ENCODE measurements around the gene GLB1L3. TPM values are rescaled to one million over a fixed set of nuclear protein-coding genes. Genes with fewer than 3 reads are reported as not detected.

The GLB1L3 gene
- total RNA-seq, 1 donor from 2014 or later, result not detected

- DNase-seq (ENCODE audit: extremely low spot score, unreplicated experiment), result no peak
- no peaks in the 10 kb centered on the region for H3K4me1 Mint-ChIP-seq (ENCODE audit: unreplicated experiment)
- H3K27me3 Mint-ChIP-seq, result peaks cover 5% of the 10 kb centered on the region
- H3K36me3 Mint-ChIP-seq, result no peaks in the 10 kb centered on the region
- no peak for TF ChIP-seq CTCF (conservative IDR thresholded peaks at IDR 0.05)
- no peak overlapping the region for H3K27ac Mint-ChIP-seq
- H3K4me3 Mint-ChIP-seq, result no peak overlapping the region
- no peaks in the 10 kb centered on the region for H3K9me3 Mint-ChIP-seq
Observed at GRCh38 chr11:134364261-134364660, 88.1 kb downstream of the GLB1L3 start.

GRCh38 chr11:134365011-134365925 lies 89.1 kb downstream of the GLB1L3 start:
- no peaks in the 10 kb centered on the region for H3K4me1 Mint-ChIP-seq (ENCODE audit: unreplicated experiment)
- no peak overlapping the region for H3K4me3 Mint-ChIP-seq
- no peaks in the 10 kb centered on the region for H3K27me3 Mint-ChIP-seq
- no peak for DNase-seq (ENCODE audit: extremely low spot score, unreplicated experiment)
- no peaks in the 10 kb centered on the region for H3K9me3 Mint-ChIP-seq
- H3K27ac Mint-ChIP-seq, result no peak overlapping the region
- no peak for TF ChIP-seq CTCF (conservative IDR thresholded peaks at IDR 0.05)
- H3K36me3 Mint-ChIP-seq, result no peaks in the 10 kb centered on the region

GRCh38 chr11:134366254-134366653 lies 90.1 kb downstream of the GLB1L3 start:
- H3K27me3 Mint-ChIP-seq, result no peaks in the 10 kb centered on the region
- no peak overlapping the region for H3K4me3 Mint-ChIP-seq
- no peaks in the 10 kb centered on the region for H3K4me1 Mint-ChIP-seq (ENCODE audit: unreplicated experiment)
- H3K27ac Mint-ChIP-seq, result no peak overlapping the region
- no peak for DNase-seq (ENCODE audit: extremely low spot score, unreplicated experiment)
- H3K9me3 Mint-ChIP-seq, result no peaks in the 10 kb centered on the region
- H3K36me3 Mint-ChIP-seq, result no peaks in the 10 kb centered on the region
- TF ChIP-seq CTCF (conservative IDR thresholded peaks at IDR 0.05), result no peak

- Mint-ChIP-seq H3K27ac (no peak overlapping the region), H3K9me3 (no peaks in the 10 kb centered on the region), H3K36me3 (no peaks in the 10 kb centered on the region), H3K27me3 (no peaks in the 10 kb centered on the region), H3K4me3 (no peak overlapping the region), H3K4me1 (ENCODE audit: unreplicated experiment) (no peaks in the 10 kb centered on the region)
- DNase-seq (ENCODE audit: extremely low spot score, unreplicated experiment), result no peak
- no peak for TF ChIP-seq CTCF (conservative IDR thresholded peaks at IDR 0.05)
Observed at GRCh38 chr11:134367781-134368180, 91.6 kb downstream of the GLB1L3 start.

Other genes with a start within 250 kb of the GLB1L3 start
- gene JAM3, start 207.3 kb upstream of the GLB1L3 start, total RNA-seq (ENCODE audit: low replicate concordance), result 6.3 and 50.3 TPM in 2 replicates
- 18.0 and 33.9 TPM in 2 replicates for gene NCAPD3, start 52.4 kb upstream of the GLB1L3 start, total RNA-seq (ENCODE audit: low replicate concordance)
- gene VPS26B, start 51.7 kb upstream of the GLB1L3 start, total RNA-seq (ENCODE audit: low replicate concordance), result 32.5 and 43.6 TPM in 2 replicates
- 28.7 and 44.3 TPM in 2 replicates for gene THYN1, start 23.0 kb upstream of the GLB1L3 start, total RNA-seq (ENCODE audit: low replicate concordance)
- 26.4 and 29.8 TPM in 2 replicates for gene ACAD8, start 22.8 kb upstream of the GLB1L3 start, total RNA-seq (ENCODE audit: low replicate concordance)
- 5.5 and 11.6 TPM in 2 replicates for gene GLB1L2, start 55.6 kb downstream of the GLB1L3 start, total RNA-seq (ENCODE audit: low replicate concordance)
- gene B3GAT1, start 135.9 kb downstream of the GLB1L3 start, total RNA-seq (ENCODE audit: low replicate concordance), result 3.5 and 4.8 TPM in 2 replicates

All from type B pancreatic cell (in vitro differentiated cells).